Measurements from ENCODE around the gene CLIP3.

The CLIP3 gene

GRCh38 chr19:35977446-35978222 lies 55.0 kb downstream of the CLIP3 start:
- Histone ChIP-seq H3K27me3 (replicated peaks in 2 of 5; ENCODE audit: control insufficient read depth in 4 of 5, insufficient read depth in 5 of 5, low read length in 4 of 5) (peaks cover 0 to 39% (median 3%) of the 10 kb centered on the region in 5 experiments), H3K27ac (ENCODE audit: insufficient read depth in 1 of 2, low read depth in 1 of 2, low read length in 2 of 2, poor library complexity in 1 of 2, severe bottlenecking in 2 of 2) (no peak overlapping the region), H3K9me3 (ENCODE audit: control extremely low read depth in 1 of 5, control insufficient read depth in 4 of 5, insufficient read depth in 2 of 5, low read depth in 1 of 5, low read length in 4 of 5) (no peaks in the 10 kb centered on the region), H3K4me1 (ENCODE audit: control extremely low read depth in 1 of 4, control insufficient read depth in 4 of 4, insufficient read depth in 4 of 4, low read length in 3 of 4) (no peaks in the 10 kb centered on the region), H3K4me3 (ENCODE audit: control insufficient read depth in 1 of 7, extremely low read depth in 1 of 7, insufficient read depth in 4 of 7, low read depth in 2 of 7, low read length in 6 of 7) (no peak overlapping the region), H3K36me3 (ENCODE audit: control insufficient read depth in 4 of 4, insufficient read depth in 4 of 4, low read length in 3 of 4) (no peaks in the 10 kb centered on the region)
- ChIA-PET CTCF (interaction anchor here (1.4 kb wide), 1 partner anchor 10 kb away, joined by 4 read pairs; no protein-coding TSS in a partner anchor), POLR2A (no interaction called here)
- 54% methylated on average over 13 of the region's 14 CpGs for WGBS (ENCODE audit: insufficient coverage)
- DNase-seq: peak; percentile 65 to 87 (median 81)

- peak; percentile 31 to 67 (median 65) for DNase-seq
- H3K27me3 ChIP-seq (replicated peaks in 2 of 5; ENCODE audit: control insufficient read depth in 4 of 5, insufficient read depth in 5 of 5, low read length in 4 of 5): peaks cover 0 to 31% (median 5%) of the 10 kb centered on the region in 5 experiments
- H3K4me1 ChIP-seq (ENCODE audit: control extremely low read depth in 1 of 4, control insufficient read depth in 4 of 4, insufficient read depth in 4 of 4, low read length in 3 of 4): no peaks in the 10 kb centered on the region
- H3K9me3 ChIP-seq (ENCODE audit: control extremely low read depth in 1 of 5, control insufficient read depth in 4 of 5, insufficient read depth in 2 of 5, low read depth in 1 of 5, low read length in 4 of 5): no peaks in the 10 kb centered on the region
- 37% methylated on average over 2 of the region's 5 CpGs for WGBS (ENCODE audit: insufficient coverage)
- CTCF ChIA-PET: interaction anchor here (1.4 kb wide), 1 partner anchor 8 kb away, joined by 4 read pairs; no protein-coding TSS in a partner anchor
- H3K4me3 ChIP-seq (ENCODE audit: control insufficient read depth in 1 of 7, extremely low read depth in 1 of 7, insufficient read depth in 4 of 7, low read depth in 2 of 7, low read length in 6 of 7): no peak overlapping the region
- POLR2A ChIA-PET: no interaction called here
- no peak overlapping the region for H3K27ac ChIP-seq (ENCODE audit: insufficient read depth in 1 of 2, low read depth in 1 of 2, low read length in 2 of 2, poor library complexity in 1 of 2, severe bottlenecking in 2 of 2)
- no peaks in the 10 kb centered on the region for H3K36me3 ChIP-seq (ENCODE audit: control insufficient read depth in 4 of 4, insufficient read depth in 4 of 4, low read length in 3 of 4)
These were observed 57.0 kb downstream of the CLIP3 start for GRCh38 chr19:35975608-35976214.

- WGBS (ENCODE audit: insufficient coverage): 37% methylated on average over 7 of the region's 8 CpGs
- Histone ChIP-seq H3K4me1 (ENCODE audit: control extremely low read depth in 1 of 4, control insufficient read depth in 4 of 4, insufficient read depth in 4 of 4, low read length in 3 of 4) (no peaks in the 10 kb centered on the region), H3K27ac (ENCODE audit: insufficient read depth in 1 of 2, low read depth in 1 of 2, low read length in 2 of 2, poor library complexity in 1 of 2, severe bottlenecking in 2 of 2) (no peak overlapping the region), H3K9me3 (ENCODE audit: control extremely low read depth in 1 of 5, control insufficient read depth in 4 of 5, insufficient read depth in 2 of 5, low read depth in 1 of 5, low read length in 4 of 5) (no peaks in the 10 kb centered on the region), H3K27me3 (replicated peaks in 2 of 5; ENCODE audit: control insufficient read depth in 4 of 5, insufficient read depth in 5 of 5, low read length in 4 of 5) (peaks cover 0 to 19% (median 6%) of the 10 kb centered on the region in 5 experiments), H3K4me3 (ENCODE audit: control insufficient read depth in 1 of 7, extremely low read depth in 1 of 7, insufficient read depth in 4 of 7, low read depth in 2 of 7, low read length in 6 of 7) (no peak overlapping the region), H3K36me3 (ENCODE audit: control insufficient read depth in 4 of 4, insufficient read depth in 4 of 4, low read length in 3 of 4) (no peaks in the 10 kb centered on the region)
- ChIA-PET CTCF (interaction anchor here (1.1 kb wide), 1 partner anchor 94 kb away, joined by 3 read pairs; no protein-coding TSS in a partner anchor), POLR2A (no interaction called here)
- no peak for DNase-seq
These were observed 59.2 kb downstream of the CLIP3 start for GRCh38 chr19:35973487-35973886.

- no peak overlapping the region for H3K27ac ChIP-seq (ENCODE audit: insufficient read depth in 1 of 2, low read depth in 1 of 2, low read length in 2 of 2, poor library complexity in 1 of 2, severe bottlenecking in 2 of 2)
- POLR2A ChIA-PET: interaction anchor here (0.5 kb wide), 1 partner anchor 170 kb away, joined by 3 read pairs; no protein-coding TSS in a partner anchor
- CTCF ChIA-PET: interaction anchor here (1.0 to 2.0 kb wide), 3 partner anchors 8 to 94 kb away, joined by 3 to 4 read pairs (median 4); no protein-coding TSS in a partner anchor
- no peak for DNase-seq
- no peaks in the 10 kb centered on the region for H3K4me1 ChIP-seq (ENCODE audit: control extremely low read depth in 1 of 4, control insufficient read depth in 4 of 4, insufficient read depth in 4 of 4, low read length in 3 of 4)
- H3K9me3 ChIP-seq (ENCODE audit: control extremely low read depth in 1 of 5, control insufficient read depth in 4 of 5, insufficient read depth in 2 of 5, low read depth in 1 of 5, low read length in 4 of 5): no peaks in the 10 kb centered on the region
- WGBS (ENCODE audit: insufficient coverage): 83% methylated on average over 3 of the region's 3 CpGs
- H3K27me3 ChIP-seq (replicated peaks in 2 of 5; ENCODE audit: control insufficient read depth in 4 of 5, insufficient read depth in 5 of 5, low read length in 4 of 5): peaks cover 0 to 9% (median 4%) of the 10 kb centered on the region in 5 experiments
- H3K4me3 ChIP-seq (ENCODE audit: control insufficient read depth in 1 of 7, extremely low read depth in 1 of 7, insufficient read depth in 4 of 7, low read depth in 2 of 7, low read length in 6 of 7): no peak overlapping the region
- H3K36me3 ChIP-seq (ENCODE audit: control insufficient read depth in 4 of 4, insufficient read depth in 4 of 4, low read length in 3 of 4): no peaks in the 10 kb centered on the region
These were observed 65.9 kb downstream of the CLIP3 start for GRCh38 chr19:35966771-35967170.

Measured in common myeloid progenitor, CD34-positive (primary cell).